Fibroblast of the conjunctiva (primary cell): ENCODE data around the gene GRIP1.

Source experiments
- DNase-seq: peaks from one replicate; pipeline ENCODE4 v3.0.0-alpha.2; 2010; ENCODE audit warnings: low read depth

Gene GRIP1

GRCh38 chr12:66453120-66453519, 225.8 kb downstream of the GRIP1 start:
- no peak for DNase-seq

GRCh38 chr12:66449531-66449930, 229.3 kb downstream of the GRIP1 start:
- DNase-seq = no peak

GRCh38 chr12:66447643-66448042, 231.2 kb downstream of the GRIP1 start:
- no peak for DNase-seq

- no peak for DNase-seq
Measured at GRCh38 chr12:66446276-66446675, 232.6 kb downstream of the GRIP1 start.

GRCh38 chr12:66441905-66442559, 236.8 kb downstream of the GRIP1 start:
- no peak for DNase-seq

GRCh38 chr12:66438601-66439000, 240.3 kb downstream of the GRIP1 start:
- DNase-seq = peak; percentile 8

- no peak for DNase-seq
Measured at GRCh38 chr12:66430106-66430505, 248.8 kb downstream of the GRIP1 start.

GRCh38 chr12:66428870-66429269, 250.0 kb downstream of the GRIP1 start:
- no peak for DNase-seq

GRCh38 chr12:66428261-66428660, 250.6 kb downstream of the GRIP1 start:
- no peak for DNase-seq

- DNase-seq = no peak
Measured at GRCh38 chr12:66426696-66427095, 252.2 kb downstream of the GRIP1 start.

GRCh38 chr12:66423266-66423665, 255.6 kb downstream of the GRIP1 start:
- DNase-seq = no peak

- DNase-seq = no peak
Measured at GRCh38 chr12:66418908-66419307, 260.0 kb downstream of the GRIP1 start.

GRCh38 chr12:66417217-66417616, 261.7 kb downstream of the GRIP1 start:
- DNase-seq = no peak

GRCh38 chr12:66409195-66409871, 269.5 kb downstream of the GRIP1 start:
- DNase-seq = peak; percentile 72

- DNase-seq = no peak
Measured at GRCh38 chr12:66405395-66405794, 273.5 kb downstream of the GRIP1 start.

- no peak for DNase-seq
Measured at GRCh38 chr12:66403746-66404145, 275.1 kb downstream of the GRIP1 start.

GRCh38 chr12:66399911-66400306, 279.0 kb downstream of the GRIP1 start:
- DNase-seq = no peak

GRCh38 chr12:66398931-66399910, 279.7 kb downstream of the GRIP1 start:
- DNase-seq = no peak

- no peak for DNase-seq
Measured at GRCh38 chr12:66397574-66398290, 281.1 kb downstream of the GRIP1 start.

- no peak for DNase-seq
Measured at GRCh38 chr12:66393890-66394289, 285.0 kb downstream of the GRIP1 start.

- no peak for DNase-seq
Measured at GRCh38 chr12:66392266-66392915, 286.5 kb downstream of the GRIP1 start.
